ENCODE measurements around the gene LMO7. TPM values are rescaled to one million over a fixed set of nuclear protein-coding genes. Genes with fewer than 3 reads are reported as not detected.

The LMO7 gene
- total and polyA plus RNA-seq, 8 donors, result 14.7 to 50.4 (median 29.1) TPM

DNA sequence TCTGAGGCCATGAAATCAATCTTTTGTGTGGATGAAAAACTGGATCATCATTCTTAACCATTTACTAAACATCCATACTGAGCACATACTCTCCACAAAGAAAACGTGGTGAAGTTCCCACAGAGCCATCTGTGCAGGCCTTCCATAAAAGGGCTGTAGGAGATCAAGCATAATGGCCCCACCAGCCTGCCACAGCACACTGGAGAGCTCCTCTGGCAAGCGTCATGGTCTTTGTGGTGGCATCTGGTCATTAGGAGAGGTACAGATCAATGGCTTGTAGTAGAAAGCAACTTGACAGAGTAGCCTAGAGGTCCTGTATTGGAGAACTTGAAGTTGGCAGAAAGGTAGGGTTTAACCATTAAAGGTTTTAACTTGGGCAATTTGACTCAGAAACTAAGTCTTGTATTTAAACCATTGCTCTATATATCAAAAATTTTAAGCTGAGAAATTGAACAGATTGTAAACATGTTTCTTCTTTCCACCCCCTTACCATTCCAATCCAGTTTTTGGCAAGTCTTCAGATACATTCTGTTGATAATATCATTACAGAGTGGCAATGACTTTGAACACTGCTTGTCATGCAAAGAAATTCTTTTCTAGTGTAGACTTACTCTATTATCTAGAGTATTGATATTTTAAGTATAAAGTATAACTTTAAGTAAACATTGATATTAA lies 128.3 kb downstream of the LMO7 start:
- peaks cover 15 to 29% (median 27%) of the 10 kb centered on the region in 3 donors for H3K4me1 ChIP-seq
- no peaks in the 10 kb centered on the region for H3K36me3 ChIP-seq
- TF ChIP-seq, protein P1, sequence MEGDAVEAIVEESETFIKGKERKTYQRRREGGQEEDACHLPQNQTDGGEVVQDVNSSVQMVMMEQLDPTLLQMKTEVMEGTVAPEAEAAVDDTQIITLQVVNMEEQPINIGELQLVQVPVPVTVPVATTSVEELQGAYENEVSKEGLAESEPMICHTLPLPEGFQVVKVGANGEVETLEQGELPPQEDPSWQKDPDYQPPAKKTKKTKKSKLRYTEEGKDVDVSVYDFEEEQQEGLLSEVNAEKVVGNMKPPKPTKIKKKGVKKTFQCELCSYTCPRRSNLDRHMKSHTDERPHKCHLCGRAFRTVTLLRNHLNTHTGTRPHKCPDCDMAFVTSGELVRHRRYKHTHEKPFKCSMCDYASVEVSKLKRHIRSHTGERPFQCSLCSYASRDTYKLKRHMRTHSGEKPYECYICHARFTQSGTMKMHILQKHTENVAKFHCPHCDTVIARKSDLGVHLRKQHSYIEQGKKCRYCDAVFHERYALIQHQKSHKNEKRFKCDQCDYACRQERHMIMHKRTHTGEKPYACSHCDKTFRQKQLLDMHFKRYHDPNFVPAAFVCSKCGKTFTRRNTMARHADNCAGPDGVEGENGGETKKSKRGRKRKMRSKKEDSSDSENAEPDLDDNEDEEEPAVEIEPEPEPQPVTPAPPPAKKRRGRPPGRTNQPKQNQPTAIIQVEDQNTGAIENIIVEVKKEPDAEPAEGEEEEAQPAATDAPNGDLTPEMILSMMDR (IDR thresholded peaks at IDR 0.05), result no peak
- WGBS, 2 donors, result 24 to 38% methylated on average over 2 of the region's 2 CpGs
- peaks cover 0 to 3% (median 0%) of the 10 kb centered on the region in 4 donors for H3K9me3 ChIP-seq
- H3K4me3 ChIP-seq, result peak overlapping the region in 1 of 4 donors; percentile 29
- H3K27me3 ChIP-seq, result no peaks in the 10 kb centered on the region
- intact Hi-C loops (cut with DNase I), result no loop called here
- ATAC-seq (peak in 3 of 4 donors; percentile 4 to 19 (median 6)), DNase-seq (peak in 1 of 6 donors; percentile 18), FAIRE-seq (no peak)
- H3K27ac ChIP-seq, result peak overlapping the region in 2 of 4 donors; percentile 4 to 38

DNA sequence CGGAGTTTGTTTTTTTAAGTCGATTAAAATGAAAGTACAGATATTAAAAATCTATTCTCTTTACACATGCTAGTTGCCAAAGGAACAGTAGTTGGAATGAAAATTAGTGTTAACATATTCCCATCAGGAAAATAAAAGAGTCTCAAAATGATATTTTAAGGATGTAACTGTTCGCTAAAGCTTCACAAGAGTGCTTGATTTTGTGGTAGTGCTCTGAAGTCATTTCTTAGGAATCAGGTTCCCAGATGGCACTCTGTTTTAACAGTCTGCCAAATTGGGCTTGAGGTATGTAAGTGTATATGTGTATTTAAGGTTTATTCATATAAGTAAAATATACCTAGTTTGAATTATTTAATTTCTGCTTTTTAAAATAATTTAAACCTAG lies 128.8 kb downstream of the LMO7 start:
- no peak for DNase-seq
- peaks cover 10 to 29% (median 23%) of the 10 kb centered on the region in 3 donors for H3K4me1 ChIP-seq
- no peaks in the 10 kb centered on the region for H3K27me3 ChIP-seq
- TF ChIP-seq, protein P1 (IDR thresholded peaks at IDR 0.05), result no peak
- intact Hi-C loops (cut with DNase I), result no loop called here
- no peak overlapping the region for H3K4me3 ChIP-seq
- FAIRE-seq, result no peak
- no peak overlapping the region for H3K27ac ChIP-seq
- H3K36me3 ChIP-seq, result no peaks in the 10 kb centered on the region
- ATAC-seq, result no peak
- peaks cover 0 to 3% (median 0%) of the 10 kb centered on the region in 4 donors for H3K9me3 ChIP-seq
- WGBS, 2 donors, result 12 to 15% methylated on average over 3 of the region's 3 CpGs

DNA sequence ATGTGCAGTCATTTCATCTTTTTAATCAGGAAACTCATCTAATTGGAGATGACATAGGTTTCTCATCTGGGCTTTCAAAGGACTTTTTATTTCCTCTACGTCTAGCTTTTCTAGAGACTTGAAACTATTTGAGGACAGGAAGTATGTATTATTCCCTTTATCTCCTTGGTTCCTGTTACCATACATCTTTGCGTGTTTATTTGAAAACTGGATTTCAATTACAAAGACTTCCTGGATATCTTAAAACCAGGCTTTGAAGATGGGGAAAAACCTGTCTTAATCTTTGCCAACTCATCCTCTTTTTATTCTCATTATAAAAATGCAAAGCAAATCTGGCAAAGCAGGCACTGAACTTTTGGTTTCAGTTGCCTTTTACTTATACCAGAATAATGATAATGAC lies 130.5 kb downstream of the LMO7 start:
- no peak for FAIRE-seq
- no peak for ATAC-seq
- TF ChIP-seq, protein P1 (IDR thresholded peaks at IDR 0.05), result no peak
- no peak overlapping the region for H3K27ac ChIP-seq
- no peak for DNase-seq
- H3K9me3 ChIP-seq, result peaks cover 0 to 3% (median 0%) of the 10 kb centered on the region in 4 donors
- 86 to 91% methylated on average over 2 of the region's 2 CpGs for WGBS, 2 donors
- H3K36me3 ChIP-seq, result no peaks in the 10 kb centered on the region
- H3K27me3 ChIP-seq, result no peaks in the 10 kb centered on the region
- H3K4me3 ChIP-seq, result no peak overlapping the region
- peaks cover 9 to 43% (median 30%) of the 10 kb centered on the region in 3 donors for H3K4me1 ChIP-seq
- intact Hi-C loops (cut with DNase I), result no loop called here

DNA sequence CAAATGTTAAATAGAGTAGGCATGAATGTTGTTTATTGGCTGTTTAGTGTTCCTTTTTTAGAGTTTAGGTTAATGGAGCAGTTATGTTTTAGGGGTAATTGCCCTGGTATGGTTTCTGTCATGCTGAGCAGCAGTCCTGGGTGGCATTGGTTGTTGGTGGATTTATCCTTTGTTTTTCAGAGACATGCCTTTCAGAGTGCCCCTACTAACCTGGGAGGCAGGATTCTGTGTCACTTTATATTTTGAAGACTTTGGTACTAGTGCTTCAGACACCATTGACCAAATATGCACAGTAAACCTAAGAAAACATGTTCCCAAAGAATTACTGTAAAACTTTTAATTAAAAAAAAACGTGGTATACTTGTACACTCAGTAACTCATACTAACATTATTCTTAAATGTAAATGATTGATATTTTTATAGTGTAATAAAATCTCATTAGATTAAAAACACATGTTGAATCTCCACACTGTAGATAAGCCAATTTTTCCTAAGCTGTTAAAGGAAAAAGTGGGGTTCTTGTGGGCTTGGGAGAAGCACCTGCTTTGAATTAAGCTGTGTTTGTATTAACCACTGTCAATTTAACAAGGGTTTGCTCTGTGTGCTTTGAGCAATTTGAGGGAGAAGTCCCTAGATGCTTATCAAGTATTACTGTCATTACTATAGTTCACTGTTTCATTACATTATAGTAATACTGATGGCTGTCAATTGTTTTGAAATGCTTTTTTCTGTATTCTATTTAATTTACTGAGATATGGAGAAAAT lies 133.2 kb downstream of the LMO7 start:
- FAIRE-seq (no peak), ATAC-seq (no peak), DNase-seq (no peak)
- H3K27me3 ChIP-seq, result no peaks in the 10 kb centered on the region
- peaks cover 0 to 3% (median 0%) of the 10 kb centered on the region in 4 donors for H3K9me3 ChIP-seq
- H3K36me3 ChIP-seq, result no peaks in the 10 kb centered on the region
- H3K4me3 ChIP-seq, result no peak overlapping the region
- TF ChIP-seq, protein P1 (IDR thresholded peaks at IDR 0.05), result no peak
- intact Hi-C loops (cut with DNase I), result no loop called here
- H3K27ac ChIP-seq, result no peak overlapping the region
- H3K4me1 ChIP-seq, result peaks cover 9 to 40% (median 30%) of the 10 kb centered on the region in 3 donors
- WGBS, 2 donors, result 18 to 42% methylated on average over 1 of the region's 1 CpG

Measured in pancreas (tissue), 10 donors.